Trophoblast cell (in vitro differentiated cells and primary cell): ENCODE measurements around the gene M1AP.
A peak's percentile ranks its signal among the peaks of the same experiment; 100 is the strongest.

Experiments
- DNase-seq, 2 donors: peaks; one replicate each; pipeline ENCODE4 v3.0.0-alpha.2; 2016
- H2AFZ ChIP-seq: 2 replicates; pipeline ENCODE4 v1.6.1; 2013; ENCODE audit warnings: low read length, moderate library complexity, mild to moderate bottlenecking; ENCODE audit not compliant: insufficient read depth, poor library complexity
- H2AK5ac ChIP-seq: 2 replicates; pipeline ENCODE4 v1.6.1; 2013; ENCODE audit warnings: mild to moderate bottlenecking, low read length
- H2BK120ac ChIP-seq: 2 replicates; pipeline ENCODE4 v1.6.1; 2013; ENCODE audit warnings: low read length, mild to moderate bottlenecking, moderate library complexity; ENCODE audit not compliant: insufficient read depth, poor library complexity
- H2BK12ac ChIP-seq: 2 replicates; pipeline ENCODE4 v1.6.1; 2013; ENCODE audit warnings: mild to moderate bottlenecking, low read length, moderate library complexity
- H2BK5ac ChIP-seq: 2 replicates; pipeline ENCODE4 v1.6.1; 2013; ENCODE audit warnings: low read length, low read depth, moderate library complexity, mild to moderate bottlenecking; ENCODE audit not compliant: poor library complexity
- H3K14ac ChIP-seq: 2 replicates; pipeline ENCODE4 v1.6.1; 2013; ENCODE audit warnings: mild to moderate bottlenecking, low read length
- H3K18ac ChIP-seq: 2 replicates; pipeline ENCODE4 v1.6.1; 2013; ENCODE audit warnings: mild to moderate bottlenecking, low read length
- H3K23ac ChIP-seq: 2 replicates; pipeline ENCODE4 v1.6.1; 2013; ENCODE audit warnings: low read length
- H3K27ac ChIP-seq: 2 replicates; pipeline ENCODE4 v1.5.1; 2013; ENCODE audit warnings: low read depth, mild to moderate bottlenecking, inconsistent platforms, low read length, moderate library complexity
- H3K27me3 ChIP-seq: 2 replicates; pipeline ENCODE4 v1.6.1; 2013; ENCODE audit warnings: inconsistent platforms, mild to moderate bottlenecking, low read length, moderate library complexity; ENCODE audit not compliant: insufficient read depth
- H3K36me3 ChIP-seq, 2 experiments: 1 replicate in 1 of 2; 2 replicates in 1 of 2; pipeline ENCODE4 v1.6.1; 2013; ENCODE audit warnings: low read length in 2 of 2, mild to moderate bottlenecking in 2 of 2, moderate library complexity in 1 of 2; ENCODE audit not compliant: insufficient read depth in 2 of 2, control insufficient read depth in 1 of 2
- H3K4ac ChIP-seq: 2 replicates; pipeline ENCODE4 v1.6.1; 2013; ENCODE audit warnings: low read depth, mild to moderate bottlenecking, low read length, moderate library complexity
- H3K4me1 ChIP-seq, 2 experiments: 1 replicate in 1 of 2; 2 replicates in 1 of 2; pipeline ENCODE4 v1.6.1; 2013; ENCODE audit warnings: low read length in 2 of 2, mild to moderate bottlenecking in 2 of 2, moderate library complexity in 1 of 2; ENCODE audit not compliant: insufficient read depth in 2 of 2, control insufficient read depth in 1 of 2
- H3K4me2 ChIP-seq: 2 replicates; pipeline ENCODE4 v1.6.1; 2013; ENCODE audit warnings: inconsistent platforms, mild to moderate bottlenecking, low read length, moderate library complexity
- H3K4me3 ChIP-seq: 2 replicates; pipeline ENCODE4 v1.5.1; 2013; ENCODE audit warnings: mild to moderate bottlenecking, low read depth, low read length, inconsistent platforms
- H3K79me1 ChIP-seq: one replicate; pipeline ENCODE4 v1.6.1; 2013; ENCODE audit warnings: low read length
- H3K79me2 ChIP-seq: 2 replicates; pipeline ENCODE4 v1.6.1; 2013; ENCODE audit warnings: low read length, mild to moderate bottlenecking; ENCODE audit not compliant: control insufficient read depth, insufficient read depth, poor library complexity
- H3K9ac ChIP-seq: 2 replicates; pipeline ENCODE4 v1.6.1; 2013; ENCODE audit warnings: mild to moderate bottlenecking, low read length
- H3K9me3 ChIP-seq: 2 replicates; pipeline ENCODE4 v1.6.1; 2013; ENCODE audit warnings: low read depth, mild to moderate bottlenecking, control low read depth, inconsistent platforms, low read length; ENCODE audit not compliant: insufficient read depth
- H4K12ac ChIP-seq: 2 replicates; pipeline ENCODE4 v1.6.1; 2013; ENCODE audit warnings: low read depth, mild to moderate bottlenecking, low read length, moderate library complexity
- H4K8ac ChIP-seq: 2 replicates; pipeline ENCODE4 v1.6.1; 2013; ENCODE audit warnings: low read depth, mild to moderate bottlenecking, low read length, moderate library complexity
- H4K91ac ChIP-seq: one replicate; pipeline ENCODE4 v1.6.1; 2013; ENCODE audit warnings: low read depth, mild to moderate bottlenecking, low read length, moderate library complexity
- WGBS: extraction: QIAGEN DNeasy Blood & Tissue Kit; methylation state at CpG from one replicate; pipeline ENCODE4 v1.1.7; 2013; ENCODE audit warnings: missing lambda C conversion rate; ENCODE audit not compliant: insufficient read length, insufficient coverage; ENCODE audit errors: extremely low coverage; 5-methylcytosine and 5-hydroxymethylcytosine counted together

The M1AP gene

DNA sequence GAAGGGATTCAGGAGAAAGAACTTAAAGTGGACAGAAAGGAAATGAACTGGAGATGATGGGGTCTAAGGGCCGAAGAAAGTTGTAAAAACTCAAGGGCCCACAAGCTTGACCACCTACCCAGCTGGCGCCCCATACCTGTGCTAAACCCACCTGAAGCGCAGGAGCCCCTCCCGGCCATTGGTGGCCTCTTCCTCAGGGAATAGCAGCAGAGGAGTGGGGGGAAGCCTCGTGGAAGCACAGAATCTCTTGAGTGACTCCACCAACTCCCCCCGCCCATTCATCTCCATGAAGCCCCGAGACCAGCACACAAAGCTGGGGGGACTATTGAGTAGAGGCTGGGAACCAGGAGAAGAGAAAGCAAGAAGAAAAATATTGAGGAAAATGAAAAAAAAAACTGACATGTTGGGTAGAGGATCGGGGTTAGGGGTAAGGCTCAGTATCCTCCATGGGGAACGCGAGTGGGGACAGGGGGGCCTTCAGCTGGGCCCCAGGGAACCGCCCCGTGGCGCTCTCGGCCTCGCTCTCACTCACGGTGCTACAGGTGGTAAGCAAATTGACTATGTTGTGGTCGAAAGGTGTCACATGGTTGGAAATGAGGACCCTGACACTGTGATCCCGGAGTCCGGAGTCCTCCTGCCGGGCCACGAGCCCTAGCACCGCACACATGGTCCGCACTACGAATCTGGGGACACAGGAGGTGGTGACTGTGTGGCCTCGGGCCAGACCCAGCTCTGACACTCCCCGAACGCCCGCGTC, 119.4 kb downstream of the M1AP start:
- H4K12ac ChIP-seq: peak overlapping the region; percentile 45
- H3K27me3 ChIP-seq: no peaks in the 10 kb centered on the region
- H3K79me2 ChIP-seq: peaks cover 13% of the 10 kb centered on the region
- H3K9ac ChIP-seq: peak overlapping the region; percentile 97
- peak overlapping the region; percentile 98 for H3K4me3 ChIP-seq
- H2AFZ ChIP-seq: peak overlapping the region; percentile 68
- H3K9me3 ChIP-seq: no peaks in the 10 kb centered on the region
- H2BK12ac ChIP-seq: no peak overlapping the region
- peak overlapping the region; percentile 65 for H2BK120ac ChIP-seq
- H4K91ac ChIP-seq: peak overlapping the region; percentile 83
- H3K4me1 ChIP-seq: peaks cover 9 to 13% of the 10 kb centered on the region in 2 experiments
- H2BK5ac ChIP-seq: peak overlapping the region; percentile 86
- no CpG with 5 or more reads among the region's 29 CpGs for WGBS
- H3K14ac ChIP-seq: peak overlapping the region; percentile 62
- H3K23ac ChIP-seq: no peak overlapping the region
- H3K27ac ChIP-seq: peak overlapping the region; percentile 46
- DNase-seq: no peak
- peak overlapping the region; percentile 49 for H3K18ac ChIP-seq
- peak overlapping the region; percentile 87 for H4K8ac ChIP-seq
- peaks cover 32 to 41% of the 10 kb centered on the region in 2 experiments for H3K36me3 ChIP-seq
- peak overlapping the region; percentile 93 for H3K4me2 ChIP-seq
- H2AK5ac ChIP-seq: peak overlapping the region; percentile 66
- H3K79me1 ChIP-seq: peaks cover 11% of the 10 kb centered on the region
- peak overlapping the region; percentile 77 for H3K4ac ChIP-seq

DNA sequence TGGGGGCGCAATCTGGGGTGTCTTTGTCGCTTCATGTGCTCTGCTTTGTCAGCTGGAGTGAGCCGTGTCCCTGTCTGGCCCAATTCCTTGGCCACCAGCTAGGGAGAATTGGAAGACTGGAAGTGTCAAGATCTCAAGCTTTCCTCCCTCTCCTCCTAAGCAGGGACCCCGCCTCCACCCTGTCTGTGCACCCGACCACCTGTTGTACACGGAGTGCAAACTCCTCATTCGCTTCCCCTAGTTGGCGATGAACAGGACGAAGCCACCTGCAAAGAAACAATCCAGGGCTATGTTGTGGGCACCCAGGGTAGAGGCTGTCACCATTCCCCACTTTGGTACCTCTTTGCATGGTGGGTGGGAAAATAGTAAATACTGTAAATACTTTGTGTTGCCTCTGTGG, 120.4 kb downstream of the M1AP start:
- H4K8ac ChIP-seq: no peak overlapping the region
- no peak overlapping the region for H4K91ac ChIP-seq
- no peak overlapping the region for H3K4me3 ChIP-seq
- peaks cover 27 to 35% of the 10 kb centered on the region in 2 experiments for H3K36me3 ChIP-seq
- H3K14ac ChIP-seq: no peak overlapping the region
- peaks cover 13% of the 10 kb centered on the region for H3K79me2 ChIP-seq
- H3K4me1 ChIP-seq: peaks cover 9 to 13% of the 10 kb centered on the region in 2 experiments
- H2AFZ ChIP-seq: no peak overlapping the region
- no peak for DNase-seq
- H3K4ac ChIP-seq: no peak overlapping the region
- no peak overlapping the region for H2BK12ac ChIP-seq
- no peak overlapping the region for H2AK5ac ChIP-seq
- H3K9ac ChIP-seq: no peak overlapping the region
- H3K9me3 ChIP-seq: no peaks in the 10 kb centered on the region
- no peak overlapping the region for H3K18ac ChIP-seq
- no peak overlapping the region for H2BK5ac ChIP-seq
- no peak overlapping the region for H3K23ac ChIP-seq
- H4K12ac ChIP-seq: no peak overlapping the region
- H2BK120ac ChIP-seq: no peak overlapping the region
- H3K4me2 ChIP-seq: no peak overlapping the region
- H3K79me1 ChIP-seq: peaks cover 11% of the 10 kb centered on the region
- no CpG with 5 or more reads among the region's 9 CpGs for WGBS
- no peak overlapping the region for H3K27ac ChIP-seq
- H3K27me3 ChIP-seq: no peaks in the 10 kb centered on the region

DNA sequence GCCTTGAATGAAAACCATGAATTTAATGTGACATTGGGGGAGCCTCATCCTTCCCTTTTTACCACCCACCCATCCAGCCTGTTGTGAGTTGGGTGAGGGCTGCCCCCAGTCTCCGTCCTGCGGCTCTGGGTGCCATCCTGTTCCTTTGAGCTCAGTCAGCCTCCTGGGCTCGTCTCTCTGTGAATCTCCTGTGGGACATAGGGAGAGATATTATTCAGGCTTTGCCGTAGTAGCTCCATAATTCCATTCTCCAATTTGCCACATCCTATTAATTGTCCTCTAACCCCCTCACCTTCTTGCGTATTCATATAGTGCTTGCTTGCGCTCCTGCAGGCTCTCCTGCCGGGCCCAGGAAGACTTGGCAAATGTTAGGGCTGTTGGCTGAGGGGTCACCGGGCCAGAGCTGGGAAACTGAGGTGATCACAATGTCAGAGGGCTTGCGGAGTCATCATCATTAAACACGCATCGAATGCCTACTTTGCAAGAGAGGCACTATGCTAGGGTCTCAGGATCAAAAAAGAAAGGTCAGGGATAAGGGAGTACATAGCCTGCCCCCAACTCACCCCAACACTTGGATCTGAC, 121.4 kb downstream of the M1AP start:
- H2AK5ac ChIP-seq: no peak overlapping the region
- no peaks in the 10 kb centered on the region for H3K9me3 ChIP-seq
- WGBS: no CpG with 5 or more reads among the region's 11 CpGs
- peaks cover 11% of the 10 kb centered on the region for H3K79me1 ChIP-seq
- no peak overlapping the region for H4K12ac ChIP-seq
- no peak overlapping the region for H3K4me3 ChIP-seq
- H3K9ac ChIP-seq: no peak overlapping the region
- no peak overlapping the region for H4K8ac ChIP-seq
- H3K4me2 ChIP-seq: no peak overlapping the region
- no peak overlapping the region for H3K4ac ChIP-seq
- H2BK120ac ChIP-seq: no peak overlapping the region
- H3K23ac ChIP-seq: no peak overlapping the region
- H2BK5ac ChIP-seq: no peak overlapping the region
- no peak overlapping the region for H2BK12ac ChIP-seq
- no peak overlapping the region for H3K27ac ChIP-seq
- no peak overlapping the region for H3K18ac ChIP-seq
- H3K79me2 ChIP-seq: peaks cover 13% of the 10 kb centered on the region
- peaks cover 24 to 32% of the 10 kb centered on the region in 2 experiments for H3K36me3 ChIP-seq
- no peak overlapping the region for H4K91ac ChIP-seq
- H2AFZ ChIP-seq: no peak overlapping the region
- H3K14ac ChIP-seq: no peak overlapping the region
- no peaks in the 10 kb centered on the region for H3K27me3 ChIP-seq
- H3K4me1 ChIP-seq: peaks cover 9 to 13% of the 10 kb centered on the region in 2 experiments
- DNase-seq: no peak

DNA sequence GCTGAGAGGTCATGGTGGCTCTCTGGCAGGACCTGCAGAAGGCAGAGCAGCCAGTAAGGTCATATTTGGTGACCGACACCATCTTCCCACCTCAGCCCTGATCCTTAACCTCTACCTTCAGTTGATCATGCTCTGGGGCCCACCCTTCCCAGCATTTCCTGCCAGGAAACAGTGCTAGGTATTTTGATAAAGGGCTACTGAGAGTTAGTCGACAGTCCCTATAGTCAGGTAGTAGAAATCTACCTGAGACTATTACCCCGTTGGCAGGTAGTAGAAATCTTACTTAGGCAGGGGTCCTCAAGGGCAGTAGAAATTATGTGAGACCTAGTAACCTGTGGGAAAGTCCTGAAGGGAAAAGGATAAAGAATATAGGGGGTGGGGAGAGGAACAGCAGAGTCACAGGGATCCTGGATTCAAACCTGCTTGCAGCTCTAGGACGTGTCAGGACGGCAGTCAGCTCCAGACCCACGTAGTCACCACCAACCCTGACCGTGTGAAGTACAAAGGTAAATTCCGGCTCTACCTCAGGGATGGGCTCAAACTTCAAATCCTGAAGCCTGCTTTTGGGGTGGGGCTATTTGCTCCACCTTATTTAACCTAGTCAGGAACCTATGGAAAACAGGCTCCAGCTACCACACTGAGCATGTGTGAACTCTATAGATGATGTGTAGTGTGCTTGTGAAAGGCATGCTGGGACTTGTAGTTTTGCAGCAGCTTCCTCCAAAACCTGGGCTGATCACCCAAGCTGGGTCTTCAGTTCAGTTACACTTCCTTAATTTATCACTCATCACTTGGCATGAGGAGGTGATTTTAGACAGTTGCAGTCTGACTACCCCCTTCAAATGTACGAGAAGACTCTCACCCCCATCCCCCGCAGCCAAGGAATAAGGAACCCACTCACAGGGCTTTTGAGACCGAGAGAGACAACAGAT, 122.1 kb downstream of the M1AP start, which contains the start of gene DQX1:
DQX1 (minus strand) TSS at position 515 of the 932 bp plus-strand sequence; CDS start at position 13, 502 bp downstream.
- no peak within 1 kb of the TSS for H2BK5ac ChIP-seq
- H3K4me1 ChIP-seq: peaks cover 9 to 13% of the 10 kb centered on the region in 2 experiments
- H4K8ac ChIP-seq: peak within 1 kb of the TSS; percentile 26
- H4K12ac ChIP-seq: no peak within 1 kb of the TSS
- H3K4ac ChIP-seq: no peak within 1 kb of the TSS
- H3K4me3 ChIP-seq: no peak within 1 kb of the TSS
- H4K91ac ChIP-seq: no peak within 1 kb of the TSS
- peaks cover 13% of the 10 kb centered on the region for H3K79me2 ChIP-seq
- H2AK5ac ChIP-seq: no peak within 1 kb of the TSS
- H3K9me3 ChIP-seq: no peaks in the 10 kb centered on the region
- H3K18ac ChIP-seq: no peak within 1 kb of the TSS
- H3K23ac ChIP-seq: no peak within 1 kb of the TSS
- no peak within 1 kb of the TSS for H3K14ac ChIP-seq
- H3K36me3 ChIP-seq: peaks cover 20 to 28% of the 10 kb centered on the region in 2 experiments
- DNase-seq: peak; percentile 72 to 75
- H3K27me3 ChIP-seq: no peaks in the 10 kb centered on the region
- no peak within 1 kb of the TSS for H3K9ac ChIP-seq
- no CpG with 5 or more reads among the region's 11 CpGs for WGBS
- H2BK120ac ChIP-seq: no peak within 1 kb of the TSS
- no peak within 1 kb of the TSS for H2BK12ac ChIP-seq
- H3K79me1 ChIP-seq: peaks cover 11% of the 10 kb centered on the region
- no peak within 1 kb of the TSS for H2AFZ ChIP-seq
- H3K4me2 ChIP-seq: no peak within 1 kb of the TSS
- no peak within 1 kb of the TSS for H3K27ac ChIP-seq
